Fibroblast of lung (primary cell): ENCODE results near the gene SLC25A10. TPM values are rescaled to one million over a fixed set of nuclear protein-coding genes. Genes with fewer than 3 reads are reported as not detected.

Experiments
- DNase-seq, 2 donors: peaks; one replicate each; pipeline versions ENCODE4 v3.0.0 to v3.0.0-alpha.2; 2010; ENCODE audit warnings: low read depth in 2 of 2
- H2AFZ ChIP-seq: 2 replicates; pipeline ENCODE4 v1.5.1; 2012; ENCODE audit warnings: low read length, control low read depth, inconsistent platforms
- H3K27ac ChIP-seq: 2 replicates; pipeline ENCODE4 v1.5.1; 2011; ENCODE audit warnings: low read length, control low read depth; ENCODE audit not compliant: insufficient read depth
- H3K27me3 ChIP-seq: 2 replicates; pipeline ENCODE4 v1.5.1; 2011; ENCODE audit warnings: mild to moderate bottlenecking, low read length; ENCODE audit not compliant: control insufficient read depth, insufficient read depth
- H3K36me3 ChIP-seq: 2 replicates; pipeline ENCODE4 v1.5.1; 2011; ENCODE audit warnings: low read length; ENCODE audit not compliant: control insufficient read depth, insufficient read depth
- H3K4me1 ChIP-seq: 2 replicates; pipeline ENCODE4 v1.5.1; 2011; ENCODE audit warnings: low read length; ENCODE audit not compliant: control insufficient read depth, insufficient read depth; ENCODE audit errors: extremely low read depth
- H3K4me2 ChIP-seq: 2 replicates; pipeline ENCODE4 v1.5.1; 2011; ENCODE audit warnings: low read length, control low read depth; ENCODE audit not compliant: insufficient read depth; ENCODE audit errors: extremely low read depth
- H3K4me3 ChIP-seq, 4 experiments: fragments of 200-600 bp in 1 of 4; sonication (generic) in 1 of 4; replicated peaks in 1 of 4; 2 replicates each; pipeline ENCODE4 v1.5.1; 2011 to 2016; ENCODE audit warnings: low read length in 4 of 4, low read depth in 3 of 4, mild to moderate bottlenecking in 3 of 4, control low read depth in 2 of 4, inconsistent platforms in 1 of 4, mixed read lengths in 1 of 4; ENCODE audit not compliant: insufficient read depth in 1 of 4; ENCODE audit errors: control extremely low read depth in 1 of 4
- H3K79me2 ChIP-seq: 2 replicates; pipeline ENCODE4 v1.5.1; 2012; ENCODE audit warnings: mild to moderate bottlenecking, low read length, inconsistent platforms; ENCODE audit not compliant: control insufficient read depth, insufficient read depth
- H3K9ac ChIP-seq: 2 replicates; pipeline ENCODE4 v1.5.1; 2011; ENCODE audit warnings: mild to moderate bottlenecking, low read length, control low read depth; ENCODE audit not compliant: insufficient read depth
- H3K9me3 ChIP-seq: 2 replicates; pipeline ENCODE4 v1.5.1; 2012; ENCODE audit warnings: low read depth, low read length; ENCODE audit not compliant: control insufficient read depth, insufficient read depth
- H4K20me1 ChIP-seq: 2 replicates; pipeline ENCODE4 v1.5.1; 2011; ENCODE audit warnings: low read length; ENCODE audit not compliant: control insufficient read depth, insufficient read depth; ENCODE audit errors: extremely low read depth
- EZH2 ChIP-seq: IDR thresholded peaks from 2 replicates; pipeline ENCODE4 v1.5.1; 2012; ENCODE audit warnings: low read length, control low read depth, mild to moderate bottlenecking; ENCODE audit errors: missing control alignments
- polyA plus RNA-seq, 2 donors: library from polyadenylated mRNA; depleted of rRNA in 1 of 2; stranded (reverse) in 1 of 2; unstranded in 1 of 2; fragments of >200 nt; gene quantifications; 2 replicates each; pipeline ENCODE4 v1.2.1, GENCODE V29; 2011 to 2012; ENCODE audit warnings: missing spikeins in 1 of 2
- total RNA-seq: library from RNA; depleted of rRNA; stranded (reverse); fragments of >200 nt; gene quantifications from 2 replicates; pipeline ENCODE4 v1.2.1, GENCODE V29; 2014
- TF ChIP-seq, protein P1 (sequence below), 2 donors: IDR thresholded peaks in 1 of 2; conservative IDR thresholded peaks in 1 of 2; 1 replicate in 1 of 2; 2 replicates in 1 of 2; pipeline ENCODE4 v1.5.1; 2011 to 2012; ENCODE audit warnings: low read length in 2 of 2, control low read depth in 1 of 2, inconsistent platforms in 1 of 2, low read depth in 1 of 2, mild to moderate bottlenecking in 1 of 2

The SLC25A10 gene
- total and polyA plus RNA-seq, 2 donors (not counting 1 experiment from before 2014, with no cell fraction given): 3.7 to 5.8 TPM

DNA sequence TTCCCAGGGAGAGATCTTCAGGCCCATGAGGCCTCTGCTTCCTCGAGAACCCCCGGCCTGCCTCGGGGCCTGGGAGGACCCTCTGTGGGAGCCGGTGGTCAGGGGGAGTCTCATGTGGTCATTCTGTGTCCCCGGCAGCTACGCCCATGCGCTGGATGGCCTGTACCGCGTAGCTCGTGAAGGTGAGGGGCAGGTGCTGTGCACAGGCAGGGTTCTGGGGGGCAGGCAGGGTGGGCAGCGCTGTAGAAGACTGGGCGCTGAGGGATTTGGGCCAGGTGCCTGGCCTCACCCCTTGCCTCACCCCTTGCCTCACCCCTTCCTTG, 4.6 kb downstream of the SLC25A10 start:
- H3K27ac ChIP-seq: no peak overlapping the region
- peaks cover 10% of the 10 kb centered on the region for H3K4me1 ChIP-seq
- TF ChIP-seq, protein P1, sequence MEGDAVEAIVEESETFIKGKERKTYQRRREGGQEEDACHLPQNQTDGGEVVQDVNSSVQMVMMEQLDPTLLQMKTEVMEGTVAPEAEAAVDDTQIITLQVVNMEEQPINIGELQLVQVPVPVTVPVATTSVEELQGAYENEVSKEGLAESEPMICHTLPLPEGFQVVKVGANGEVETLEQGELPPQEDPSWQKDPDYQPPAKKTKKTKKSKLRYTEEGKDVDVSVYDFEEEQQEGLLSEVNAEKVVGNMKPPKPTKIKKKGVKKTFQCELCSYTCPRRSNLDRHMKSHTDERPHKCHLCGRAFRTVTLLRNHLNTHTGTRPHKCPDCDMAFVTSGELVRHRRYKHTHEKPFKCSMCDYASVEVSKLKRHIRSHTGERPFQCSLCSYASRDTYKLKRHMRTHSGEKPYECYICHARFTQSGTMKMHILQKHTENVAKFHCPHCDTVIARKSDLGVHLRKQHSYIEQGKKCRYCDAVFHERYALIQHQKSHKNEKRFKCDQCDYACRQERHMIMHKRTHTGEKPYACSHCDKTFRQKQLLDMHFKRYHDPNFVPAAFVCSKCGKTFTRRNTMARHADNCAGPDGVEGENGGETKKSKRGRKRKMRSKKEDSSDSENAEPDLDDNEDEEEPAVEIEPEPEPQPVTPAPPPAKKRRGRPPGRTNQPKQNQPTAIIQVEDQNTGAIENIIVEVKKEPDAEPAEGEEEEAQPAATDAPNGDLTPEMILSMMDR (conservative IDR thresholded peaks at IDR 0.05 in 1 of 2, IDR thresholded peaks at IDR 0.05 in 1 of 2; ENCODE audit: low read depth in 1 of 2, low read length in 2 of 2): no peak
- no peak for TF ChIP-seq EZH2
- H3K9ac ChIP-seq: no peak overlapping the region
- H3K36me3 ChIP-seq: peaks cover 3% of the 10 kb centered on the region
- H3K4me3 ChIP-seq: no peak overlapping the region
- no peak overlapping the region for H2AFZ ChIP-seq
- H3K9me3 ChIP-seq: no peaks in the 10 kb centered on the region
- H4K20me1 ChIP-seq: no peaks in the 10 kb centered on the region
- peaks cover 7% of the 10 kb centered on the region for H3K79me2 ChIP-seq
- H3K27me3 ChIP-seq: no peaks in the 10 kb centered on the region
- DNase-seq: no peak
- H3K4me2 ChIP-seq: no peak overlapping the region

DNA sequence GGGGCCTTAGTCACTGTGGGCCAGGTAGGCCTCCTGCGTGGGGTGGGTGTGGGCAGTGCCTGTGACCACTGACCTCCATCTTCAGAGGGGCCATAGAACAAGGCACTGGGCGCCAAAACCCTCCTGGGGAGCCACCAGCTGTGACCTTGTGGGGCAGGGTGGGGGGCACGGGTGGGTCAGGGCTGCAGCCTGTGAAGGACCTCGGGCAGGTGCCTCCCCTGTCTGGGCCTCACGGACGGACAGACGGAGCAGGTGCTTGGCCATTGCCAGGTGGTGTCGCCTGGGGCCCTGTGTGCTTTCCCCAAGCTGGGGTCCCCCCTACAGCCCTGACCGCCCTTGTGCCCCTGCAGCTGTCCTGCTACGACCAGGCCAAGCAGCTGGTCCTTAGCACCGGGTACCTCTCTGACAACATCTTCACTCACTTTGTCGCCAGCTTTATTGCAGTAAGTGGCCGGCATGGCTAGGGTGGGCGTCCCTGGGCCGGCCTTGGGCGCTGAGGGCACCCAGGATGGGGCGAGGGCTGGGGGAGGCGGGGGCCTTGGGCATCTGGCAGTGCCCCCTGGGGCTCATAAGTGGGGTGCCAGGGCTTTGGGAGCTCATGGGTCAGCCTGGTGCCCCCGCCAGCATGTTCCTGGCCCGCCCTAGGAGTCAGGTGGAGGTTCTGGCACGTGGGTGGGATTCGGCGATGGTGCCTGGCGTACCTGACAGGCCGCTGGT, 5.1 kb downstream of the SLC25A10 start:
- TF ChIP-seq EZH2: no peak
- TF ChIP-seq, protein P1 (conservative IDR thresholded peaks at IDR 0.05 in 1 of 2, IDR thresholded peaks at IDR 0.05 in 1 of 2; ENCODE audit: low read depth in 1 of 2, low read length in 2 of 2): no peak

DNA sequence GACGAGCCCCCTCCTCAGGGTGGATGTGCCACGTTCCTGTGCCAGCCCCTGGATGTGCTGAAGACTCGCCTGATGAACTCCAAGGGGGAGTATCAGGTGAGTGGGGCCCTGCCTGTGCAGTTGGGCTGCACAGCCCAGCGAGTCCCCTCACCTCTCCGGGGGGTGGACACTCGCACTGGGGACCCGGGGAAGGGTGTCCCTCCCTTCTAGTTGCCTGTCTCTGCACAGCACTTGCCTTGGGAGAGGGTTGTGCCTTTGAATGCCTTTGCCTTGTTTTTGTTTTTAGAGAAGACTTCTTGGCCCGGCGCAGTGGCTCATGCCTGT, 5.6 kb downstream of the SLC25A10 start:
- Histone ChIP-seq H3K27ac (no peak overlapping the region), H3K9ac (no peak overlapping the region), H3K27me3 (no peaks in the 10 kb centered on the region), H3K79me2 (peaks cover 6% of the 10 kb centered on the region), H3K9me3 (no peaks in the 10 kb centered on the region), H3K4me2 (no peak overlapping the region), H3K4me3 (no peak overlapping the region), H2AFZ (no peak overlapping the region), H3K36me3 (peaks cover 3% of the 10 kb centered on the region), H3K4me1 (peaks cover 13% of the 10 kb centered on the region), H4K20me1 (no peaks in the 10 kb centered on the region)
- DNase-seq: no peak
- no peak for TF ChIP-seq EZH2
- TF ChIP-seq, protein P1 (conservative IDR thresholded peaks at IDR 0.05 in 1 of 2, IDR thresholded peaks at IDR 0.05 in 1 of 2; ENCODE audit: low read depth in 1 of 2, low read length in 2 of 2): no peak

More for the DNA sequence above, 5.1 kb downstream of the SLC25A10 start:
- no peaks in the 10 kb centered on the region for H4K20me1 ChIP-seq
- H3K4me3 ChIP-seq: no peak overlapping the region
- peaks cover 10% of the 10 kb centered on the region for H3K4me1 ChIP-seq
- no peak overlapping the region for H3K9ac ChIP-seq
- peaks cover 7% of the 10 kb centered on the region for H3K79me2 ChIP-seq
- H3K4me2 ChIP-seq: no peak overlapping the region
- H2AFZ ChIP-seq: no peak overlapping the region
- H3K9me3 ChIP-seq: no peaks in the 10 kb centered on the region
- peaks cover 3% of the 10 kb centered on the region for H3K36me3 ChIP-seq
- no peak for DNase-seq
- H3K27me3 ChIP-seq: no peaks in the 10 kb centered on the region
- no peak overlapping the region for H3K27ac ChIP-seq
